IPS DF 6.9 (cell line): ENCODE results near the gene TRIP12.
"Not testable (repeated sequence)": the region's sequence is repeated elsewhere in the genome, so short reads cannot be mapped to it uniquely, and the experiment has no call there.

ENCODE experiments used
- DNase-seq: peaks from one replicate; pipeline ENCODE4 v3.0.0-alpha.2; 2013; ENCODE audit warnings: low read depth, low spot score
- H3K27ac ChIP-seq: one replicate; pipeline ENCODE4 v1.5.1; 2013; ENCODE audit warnings: low read length, control low read depth
- H3K27me3 ChIP-seq: 2 replicates; pipeline ENCODE4 v1.6.1; 2013; ENCODE audit warnings: mild to moderate bottlenecking, low read length; ENCODE audit not compliant: control insufficient read depth, insufficient read depth
- H3K36me3 ChIP-seq: 2 replicates; pipeline ENCODE4 v1.6.1; 2013; ENCODE audit warnings: low read length; ENCODE audit not compliant: control insufficient read depth, insufficient read depth
- H3K4me1 ChIP-seq: 2 replicates; pipeline ENCODE4 v1.6.1; 2013; ENCODE audit warnings: low read length; ENCODE audit not compliant: control insufficient read depth, insufficient read depth
- H3K4me3 ChIP-seq: 2 replicates; pipeline ENCODE4 v1.5.1; 2013; ENCODE audit warnings: mild to moderate bottlenecking, low read length
- H3K9me3 ChIP-seq: 2 replicates; pipeline ENCODE4 v1.6.1; 2013; ENCODE audit warnings: low read length, inconsistent platforms; ENCODE audit not compliant: control insufficient read depth, insufficient read depth
- WGBS: extraction: QIAGEN DNeasy Blood & Tissue Kit; methylation state at CpG from one replicate; pipeline ENCODE4 v1.1.7; 2013; ENCODE audit warnings: mixed read lengths, missing lambda C conversion rate; ENCODE audit not compliant: insufficient read length, insufficient coverage; 5-methylcytosine and 5-hydroxymethylcytosine counted together

The TRIP12 gene

DNA sequence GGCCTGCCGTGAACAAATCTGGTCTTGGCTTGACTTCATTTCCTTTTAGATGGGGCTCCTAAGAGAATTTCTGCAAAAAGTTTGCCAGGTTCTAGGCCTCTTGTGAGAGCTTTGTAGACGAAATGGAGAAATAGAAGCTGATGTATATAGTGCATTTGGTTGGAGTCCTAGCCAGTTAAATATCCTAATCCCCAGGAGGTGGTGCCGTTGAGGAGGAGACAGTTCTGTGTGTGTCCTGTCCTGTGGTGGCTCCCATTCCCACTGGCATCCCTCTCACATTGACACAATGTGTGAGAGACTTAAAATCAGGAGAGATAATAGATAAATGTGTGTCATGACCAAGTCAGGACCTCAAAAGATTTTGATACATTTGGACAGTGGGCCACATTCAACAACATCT lies 172.9 kb downstream of the TRIP12 start:
- Histone ChIP-seq H3K27ac (no peak overlapping the region), H3K9me3 (no peaks in the 10 kb centered on the region), H3K4me3 (no peak overlapping the region), H3K27me3 (no peaks in the 10 kb centered on the region), H3K4me1 (no peaks in the 10 kb centered on the region), H3K36me3 (no peaks in the 10 kb centered on the region)
- DNase-seq = no peak
- WGBS = no CpG with 5 or more reads among the region's 3 CpGs

DNA sequence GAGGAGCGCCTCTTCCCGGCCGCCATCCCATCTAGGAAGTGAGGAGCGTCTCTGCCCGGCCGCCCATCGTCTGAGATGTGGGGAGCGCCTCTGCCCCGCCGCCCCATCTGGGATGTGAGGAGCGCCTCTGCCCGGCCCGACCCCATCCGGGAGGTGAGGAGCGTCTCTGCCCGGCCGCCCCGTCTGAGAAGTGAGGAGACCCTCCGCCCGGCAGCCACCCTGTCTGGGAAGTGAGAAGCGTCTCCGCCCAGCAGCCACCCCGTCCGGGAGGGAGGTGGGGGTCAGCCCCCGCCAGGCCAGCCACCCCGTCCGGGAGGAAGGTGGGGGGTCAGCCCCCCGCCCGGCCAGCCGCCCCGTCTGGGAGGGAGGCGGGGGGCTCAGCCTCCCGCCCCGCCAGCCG lies 179.1 kb downstream of the TRIP12 start:
- not testable (repeated sequence) for H3K27me3 ChIP-seq, H3K9me3 ChIP-seq, H3K27ac ChIP-seq, H3K4me1 ChIP-seq, H3K36me3 ChIP-seq, H3K4me3 ChIP-seq, DNase-seq
- WGBS = no CpG with 5 or more reads among the region's 35 CpGs

DNA sequence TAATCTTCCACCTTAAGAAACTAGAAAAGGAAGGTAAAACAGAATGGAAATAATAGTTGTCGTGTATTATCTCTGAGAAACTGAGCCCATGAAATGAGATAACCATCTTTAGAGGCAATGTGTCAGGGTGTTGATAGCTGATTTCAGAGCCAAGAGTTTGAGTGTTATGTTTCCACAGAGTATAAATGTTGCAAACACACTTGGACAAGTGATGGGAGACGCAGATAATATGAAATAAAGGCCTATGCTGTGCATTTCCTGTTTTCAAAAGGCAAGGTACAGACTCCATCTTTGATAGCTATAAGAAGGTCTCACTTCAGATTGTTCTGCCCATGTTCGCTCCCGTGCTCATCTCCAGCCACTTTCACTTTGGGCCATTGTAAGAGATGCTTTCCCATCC lies 181.5 kb downstream of the TRIP12 start:
- Histone ChIP-seq H3K4me3 (no peak overlapping the region), H3K9me3 (no peaks in the 10 kb centered on the region), H3K4me1 (no peaks in the 10 kb centered on the region), H3K27ac (no peak overlapping the region), H3K27me3 (no peaks in the 10 kb centered on the region), H3K36me3 (no peaks in the 10 kb centered on the region)
- no CpG with 5 or more reads among the region's 4 CpGs for WGBS
- DNase-seq = no peak

DNA sequence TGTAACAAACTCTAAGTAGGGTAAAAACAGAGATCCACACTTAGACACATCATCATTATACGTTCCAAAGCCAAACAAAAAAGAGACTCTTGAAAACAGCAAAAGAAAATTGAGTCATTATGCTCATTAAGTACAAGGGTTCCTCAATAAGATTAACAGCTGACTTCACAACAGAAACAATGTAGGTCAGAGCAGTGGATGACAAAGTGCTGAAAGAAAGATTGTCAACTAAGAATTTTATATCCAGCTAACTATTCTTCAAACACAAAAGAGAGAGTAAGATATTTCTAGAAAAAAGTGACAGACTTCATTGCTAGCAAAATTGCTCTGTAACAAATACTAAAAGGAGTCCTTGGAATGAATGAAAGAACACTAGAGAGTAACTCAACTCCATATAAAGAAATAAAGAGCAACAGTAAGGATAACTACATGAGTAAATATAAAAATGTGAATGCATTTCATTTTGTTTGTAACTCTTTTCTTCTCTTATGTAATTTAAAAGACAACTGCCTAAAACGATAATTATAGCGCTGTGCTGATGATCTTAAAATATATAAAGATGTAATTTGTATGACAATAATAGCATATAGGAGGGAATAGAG lies 183.7 kb downstream of the TRIP12 start:
- DNase-seq = no peak
- no peak overlapping the region for H3K4me3 ChIP-seq
- no CpG with 5 or more reads among the region's 3 CpGs for WGBS
- H3K4me1 ChIP-seq = peaks cover 5% of the 10 kb centered on the region; the same call in 1 of the 2 replicates
- H3K9me3 ChIP-seq = no peaks in the 10 kb centered on the region
- no peaks in the 10 kb centered on the region for H3K36me3 ChIP-seq
- H3K27me3 ChIP-seq = no peaks in the 10 kb centered on the region
- H3K27ac ChIP-seq = no peak overlapping the region

DNA sequence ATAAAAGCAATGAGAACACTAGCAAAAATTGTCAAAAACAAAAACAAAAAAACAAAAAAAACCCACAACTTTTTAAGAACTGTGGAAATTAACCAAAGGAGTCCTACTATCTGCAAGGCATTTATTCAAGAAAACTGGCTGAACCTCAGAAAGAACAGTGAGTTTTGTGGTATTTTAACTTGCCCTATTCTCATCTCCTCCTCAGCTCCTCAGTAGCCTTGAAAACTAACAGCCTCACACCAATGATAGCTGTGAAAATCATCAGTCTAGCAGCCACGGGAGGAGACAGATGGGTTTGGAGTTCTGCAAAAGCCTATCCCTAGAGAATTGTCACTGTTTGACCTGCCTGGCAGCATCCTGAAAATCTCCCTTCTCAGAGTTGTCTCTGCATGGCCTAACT lies 187.4 kb downstream of the TRIP12 start:
- H3K27me3 ChIP-seq = no peaks in the 10 kb centered on the region
- peaks cover 8% of the 10 kb centered on the region; the same call in 1 of the 2 replicates for H3K4me1 ChIP-seq
- WGBS = no CpG with 5 or more reads among the region's 1 CpG
- no peak overlapping the region for H3K4me3 ChIP-seq
- no peaks in the 10 kb centered on the region for H3K36me3 ChIP-seq
- DNase-seq = no peak
- no peaks in the 10 kb centered on the region for H3K9me3 ChIP-seq
- peak overlapping the region; percentile 52 for H3K27ac ChIP-seq

DNA sequence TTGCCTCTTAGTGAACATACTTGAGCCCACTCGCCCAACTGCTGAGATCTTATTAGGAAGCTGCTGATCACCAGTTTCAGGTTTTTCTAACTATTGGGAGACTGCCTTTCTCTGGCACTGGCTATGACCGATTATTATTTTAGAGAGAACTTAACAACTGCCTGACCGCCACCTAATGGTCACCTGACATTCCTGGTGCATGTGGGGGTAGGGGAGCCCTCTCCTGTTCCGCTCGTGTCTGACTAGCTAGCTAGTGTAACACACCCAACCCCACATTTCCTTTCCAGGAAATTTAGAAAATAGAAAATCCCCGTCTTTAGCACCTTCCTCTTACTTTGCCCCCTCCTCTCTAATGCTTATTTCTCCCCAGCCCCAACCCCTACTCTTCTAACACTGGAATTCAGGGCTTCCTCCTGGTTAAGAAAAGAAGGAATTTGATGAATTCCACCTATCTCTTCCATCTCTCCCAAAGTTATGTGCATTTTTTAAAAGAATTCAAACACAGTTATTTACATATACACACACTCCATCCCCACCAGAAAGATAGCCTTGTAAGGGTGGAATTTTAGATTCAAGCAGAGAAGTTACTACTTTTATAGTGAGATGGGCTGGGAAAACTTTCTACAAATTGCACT lies 188.1 kb downstream of the TRIP12 start:
- H3K9me3 ChIP-seq = no peaks in the 10 kb centered on the region
- no peaks in the 10 kb centered on the region for H3K27me3 ChIP-seq
- DNase-seq = no peak
- WGBS = no CpG with 5 or more reads among the region's 6 CpGs
- peak overlapping the region; percentile 52 for H3K27ac ChIP-seq
- H3K4me1 ChIP-seq = peaks cover 8% of the 10 kb centered on the region; the same call in 1 of the 2 replicates
- H3K4me3 ChIP-seq = no peak overlapping the region
- no peaks in the 10 kb centered on the region for H3K36me3 ChIP-seq

DNA sequence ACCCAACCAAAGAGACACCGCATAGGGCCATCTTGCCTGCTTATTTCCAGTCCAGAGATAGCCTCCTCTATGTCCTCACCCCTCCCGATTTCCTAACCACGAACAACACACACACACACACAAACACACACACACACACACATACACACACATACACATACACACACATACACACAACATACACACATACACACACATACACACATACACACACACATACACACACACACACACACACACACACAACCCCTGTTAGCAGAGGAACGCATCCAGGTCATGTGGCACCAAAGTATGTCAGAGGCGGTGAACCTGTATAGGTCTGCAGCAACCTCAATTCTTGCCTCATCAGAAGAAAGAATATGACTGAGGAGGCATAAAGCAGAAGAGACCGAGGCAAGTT lies 188.9 kb downstream of the TRIP12 start:
- Histone ChIP-seq H3K9me3 (no peaks in the 10 kb centered on the region), H3K4me1 (peaks cover 8% of the 10 kb centered on the region; the same call in 1 of the 2 replicates), H3K27ac (no peak overlapping the region), H3K36me3 (no peaks in the 10 kb centered on the region), H3K4me3 (no peak overlapping the region), H3K27me3 (no peaks in the 10 kb centered on the region)
- no peak for DNase-seq
- 100% methylated on average over 2 of the region's 6 CpGs for WGBS

DNA sequence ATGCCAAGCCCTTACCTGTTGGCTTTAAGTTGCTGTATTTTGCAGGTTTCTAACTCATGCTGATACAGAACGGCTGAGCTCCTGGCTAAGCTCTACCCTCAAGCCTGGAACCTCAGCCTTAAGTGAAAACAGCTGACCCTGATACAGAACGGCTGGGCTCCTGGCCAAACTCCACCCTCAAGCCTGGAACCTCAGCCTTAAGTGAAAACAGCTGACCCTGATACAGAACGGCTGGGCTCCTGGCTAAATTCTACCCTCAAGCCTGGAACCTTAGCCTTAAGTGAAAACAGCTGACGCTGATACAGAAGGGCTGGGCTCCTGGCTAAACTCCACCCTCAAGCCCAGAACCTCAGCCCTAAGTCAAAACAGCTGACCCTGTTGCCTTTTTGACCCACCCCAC lies 189.9 kb downstream of the TRIP12 start:
- WGBS = no CpG with 5 or more reads among the region's 4 CpGs
- Histone ChIP-seq H3K27ac (no peak overlapping the region), H3K4me3 (no peak overlapping the region), H3K27me3 (no peaks in the 10 kb centered on the region), H3K36me3 (no peaks in the 10 kb centered on the region), H3K4me1 (peaks cover 8% of the 10 kb centered on the region; the same call in 1 of the 2 replicates), H3K9me3 (no peaks in the 10 kb centered on the region)
- no peak for DNase-seq

DNA sequence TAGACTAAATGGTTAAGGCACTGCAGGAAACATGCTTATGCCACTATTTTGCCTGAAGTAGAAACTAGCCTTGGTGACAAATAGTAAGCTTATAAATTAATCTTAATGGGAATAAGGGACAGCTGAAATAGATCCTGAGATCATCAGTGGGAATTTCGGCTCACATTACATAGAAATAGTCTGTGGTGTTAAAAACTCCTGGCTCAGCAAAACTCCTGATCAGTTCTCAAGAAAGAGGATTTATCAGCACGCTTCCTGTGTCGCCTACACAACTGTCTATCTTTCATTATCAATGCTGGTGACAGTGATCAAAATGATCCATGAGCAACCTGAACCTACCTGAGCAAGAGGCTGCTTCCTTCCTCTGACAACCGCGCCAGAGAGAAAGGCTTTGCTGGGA lies 190.4 kb downstream of the TRIP12 start:
- Histone ChIP-seq H3K4me3 (no peak overlapping the region), H3K27ac (no peak overlapping the region), H3K27me3 (no peaks in the 10 kb centered on the region), H3K36me3 (no peaks in the 10 kb centered on the region), H3K4me1 (peaks cover 8% of the 10 kb centered on the region; the same call in 1 of the 2 replicates), H3K9me3 (no peaks in the 10 kb centered on the region)
- no CpG with 5 or more reads among the region's 5 CpGs for WGBS
- DNase-seq = no peak

DNA sequence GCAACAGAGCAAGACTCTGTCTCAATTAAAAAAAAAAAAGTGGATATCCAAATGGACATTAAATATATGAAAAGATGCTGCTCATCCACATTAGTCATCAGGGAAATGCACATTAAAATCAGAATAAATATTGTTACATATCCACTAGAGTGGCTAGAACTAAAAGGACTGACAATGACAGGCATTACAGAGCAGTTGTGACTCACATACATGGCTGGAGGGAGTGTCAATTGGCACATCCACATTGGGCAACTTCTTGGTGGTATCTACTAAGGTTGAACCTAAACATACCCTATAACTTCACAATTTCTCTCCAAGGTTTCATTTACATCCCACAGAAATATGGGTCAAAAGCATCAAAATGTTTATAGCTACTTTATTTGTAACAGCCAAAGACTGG lies 193.4 kb downstream of the TRIP12 start:
- Histone ChIP-seq H3K9me3 (no peaks in the 10 kb centered on the region), H3K27me3 (no peaks in the 10 kb centered on the region), H3K36me3 (no peaks in the 10 kb centered on the region), H3K4me1 (peaks cover 5% of the 10 kb centered on the region; the same call in 1 of the 2 replicates), H3K4me3 (no peak overlapping the region), H3K27ac (no peak overlapping the region)
- DNase-seq = no peak

DNA sequence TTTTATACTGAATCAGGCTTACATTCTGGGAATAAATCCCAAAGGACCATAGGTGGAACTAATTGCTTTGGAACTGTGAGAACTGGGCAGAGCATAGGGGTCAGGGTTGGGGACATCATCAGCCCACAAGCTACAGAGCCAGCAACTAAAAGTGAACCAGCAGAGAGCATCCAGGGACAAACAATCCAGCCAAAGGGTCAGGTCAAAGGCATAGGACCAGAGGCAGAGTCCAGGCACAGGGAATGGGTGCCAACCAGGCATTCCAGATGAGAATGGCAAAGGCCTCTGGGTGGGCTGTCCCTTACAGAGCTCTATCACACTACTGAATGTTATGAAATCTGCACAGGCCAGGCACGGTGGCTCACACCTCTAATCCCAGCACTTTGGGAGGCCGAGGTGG lies 195.2 kb downstream of the TRIP12 start:
- Histone ChIP-seq H3K27ac (no peak overlapping the region), H3K4me3 (no peak overlapping the region), H3K4me1 (no peaks in the 10 kb centered on the region), H3K27me3 (no peaks in the 10 kb centered on the region), H3K36me3 (no peaks in the 10 kb centered on the region), H3K9me3 (no peaks in the 10 kb centered on the region)
- no peak for DNase-seq
- WGBS = no CpG with 5 or more reads among the region's 2 CpGs
